ENCODE data around the gene NFE2L2.
"Not testable (repeated sequence)": the region's sequence is repeated elsewhere in the genome, so short reads cannot be mapped to it uniquely, and the experiment has no call there.

NFE2L2 gene

DNA sequence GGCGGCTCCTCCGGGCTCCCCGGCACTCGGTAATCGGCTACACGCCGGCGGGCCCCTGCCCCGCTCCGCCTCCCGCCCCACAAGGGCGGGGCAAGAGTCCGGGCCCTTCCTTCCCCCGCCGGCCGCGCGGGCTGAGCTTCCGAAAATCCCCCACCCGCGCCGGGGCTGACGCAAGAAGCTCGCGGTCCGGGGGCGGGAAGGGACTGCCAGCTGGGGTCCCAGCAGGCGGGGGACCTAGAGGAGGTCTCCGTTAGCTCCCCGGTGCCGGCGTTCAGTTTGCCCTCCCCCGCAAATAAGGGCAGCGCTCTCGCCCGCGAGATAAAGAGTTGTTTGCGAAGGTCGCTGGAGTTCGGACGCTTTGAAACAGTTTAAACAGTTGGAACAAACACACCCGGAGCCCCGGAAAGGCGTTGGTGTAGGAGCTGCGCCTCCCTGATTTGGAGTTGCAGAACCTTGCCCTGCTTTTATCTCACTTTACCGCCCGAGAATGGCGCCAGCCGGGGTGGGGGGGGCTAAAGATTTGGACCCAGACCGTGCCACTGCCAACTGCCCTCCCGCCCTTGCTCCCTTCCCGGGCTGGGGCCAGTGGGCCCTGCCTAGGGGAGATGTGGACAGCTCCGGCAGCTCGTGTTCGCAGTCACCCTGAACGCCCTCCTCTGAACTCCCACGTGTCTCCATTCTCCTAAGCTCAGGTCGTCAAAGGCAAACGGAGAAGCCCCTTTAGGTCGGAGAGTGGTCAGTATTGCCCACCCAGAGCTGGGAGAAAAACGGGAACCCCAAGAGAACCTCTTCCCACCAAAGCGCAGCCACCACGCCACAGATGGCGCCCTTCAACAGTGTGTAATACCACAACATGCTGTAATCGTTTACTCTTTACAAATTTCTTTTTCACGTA lies at the start of gene NFE2L2:
TSS of gene NFE2L2 (minus strand) at position 35 of the 895 bp plus-strand sequence. CDS start 151 bp downstream, outside the sequence.
- peak; percentile 83 for DNase-seq

DNA sequence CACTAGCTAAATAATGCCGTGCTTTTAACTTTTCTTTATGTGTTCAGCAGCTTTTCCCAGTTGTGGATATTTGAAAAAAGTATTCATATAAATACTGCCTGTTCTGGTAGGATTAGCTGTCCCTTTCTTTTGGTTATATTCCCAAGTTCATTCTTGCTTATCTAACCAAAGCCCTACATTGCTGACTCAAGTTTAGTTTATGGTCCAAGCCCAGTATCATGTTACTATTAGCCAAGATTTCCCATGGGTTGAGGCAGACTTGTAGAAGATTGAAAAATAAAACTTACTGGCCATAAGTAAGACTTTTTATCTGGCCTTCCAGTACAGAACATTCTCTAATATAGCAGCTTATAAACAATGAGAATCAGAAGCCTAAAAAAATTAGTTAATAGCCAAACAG lies 49.7 kb upstream of the NFE2L2 start:
- DNase-seq = no peak

DNA sequence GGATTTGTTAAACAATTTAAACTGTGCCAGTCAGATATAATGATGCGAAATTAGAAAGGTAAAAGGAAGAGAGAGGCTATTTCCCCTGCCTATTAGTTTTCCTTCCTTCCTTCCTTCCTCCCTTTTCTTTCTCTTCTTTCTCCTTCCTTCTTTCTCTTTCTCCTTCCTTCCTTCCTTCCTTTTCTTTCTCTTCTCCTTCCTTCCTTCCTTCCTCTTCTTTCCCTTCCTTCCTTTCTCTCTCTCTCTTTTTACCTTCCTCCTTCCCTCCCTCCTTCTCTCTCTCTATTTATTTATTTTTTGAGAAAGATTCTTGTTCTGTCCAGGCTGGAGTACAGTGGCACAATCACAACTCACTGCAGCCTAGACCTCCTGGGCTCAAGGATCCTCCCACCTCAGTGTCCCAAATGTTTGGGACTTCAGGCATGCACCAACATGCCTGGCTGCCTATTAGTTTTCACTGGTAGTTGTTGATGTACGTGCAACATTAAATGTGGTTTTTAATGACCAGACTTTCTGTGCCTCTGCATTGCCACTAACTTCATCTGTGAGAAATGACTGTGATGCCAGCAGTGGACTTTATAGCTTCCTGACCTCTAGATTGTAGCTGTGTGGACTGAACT lies 48.7 kb upstream of the NFE2L2 start:
- no peak for DNase-seq

DNA sequence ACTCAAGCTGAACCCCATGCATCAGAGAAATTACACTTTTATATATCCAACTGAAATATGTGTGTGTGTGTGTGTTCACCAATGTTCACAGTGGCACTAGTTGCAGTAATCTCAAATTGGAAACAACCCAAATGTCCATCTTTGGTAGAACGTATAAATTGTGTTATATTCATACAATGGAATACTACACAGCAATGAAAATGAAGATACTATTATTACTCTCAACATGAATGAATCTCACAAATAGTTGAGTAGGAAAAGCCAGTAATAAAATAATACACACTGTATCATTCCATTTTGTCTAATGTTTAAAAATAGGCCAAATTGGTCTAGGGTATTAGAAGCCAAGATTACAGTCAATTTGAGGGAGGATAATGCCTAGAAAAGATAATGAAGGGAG lies 48.0 kb upstream of the NFE2L2 start:
- DNase-seq = no peak

DNA sequence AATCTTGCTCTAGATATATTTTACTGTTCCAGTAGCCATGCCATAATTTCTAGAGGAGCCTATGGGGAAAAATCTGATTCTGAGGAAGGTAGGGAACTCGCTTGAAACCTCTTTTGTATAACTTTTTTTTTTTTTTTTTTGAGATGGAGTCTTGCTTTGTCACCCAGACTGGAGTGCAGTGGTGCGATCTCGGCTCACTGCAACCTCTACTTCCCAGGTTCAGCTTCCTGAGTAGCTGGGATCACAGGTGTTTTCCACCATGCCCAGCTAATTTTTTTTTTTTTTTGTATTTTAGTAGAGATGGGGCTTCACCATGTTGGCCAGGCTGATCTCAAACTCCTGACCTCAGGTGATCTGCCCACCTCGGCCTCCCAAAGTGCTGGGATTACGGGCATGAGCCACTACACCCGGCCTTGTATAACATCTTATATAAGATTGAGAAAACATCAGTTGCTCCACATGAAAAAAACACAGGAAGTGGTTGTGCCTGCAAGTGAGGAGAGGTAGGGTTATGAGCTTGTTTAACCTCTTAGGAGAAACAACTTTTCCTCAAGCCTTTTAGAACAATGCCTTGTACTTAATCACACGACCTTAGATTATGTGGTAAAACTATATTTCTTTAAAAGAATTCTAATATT lies 45.3 kb upstream of the NFE2L2 start:
- DNase-seq = not testable (repeated sequence)

DNA sequence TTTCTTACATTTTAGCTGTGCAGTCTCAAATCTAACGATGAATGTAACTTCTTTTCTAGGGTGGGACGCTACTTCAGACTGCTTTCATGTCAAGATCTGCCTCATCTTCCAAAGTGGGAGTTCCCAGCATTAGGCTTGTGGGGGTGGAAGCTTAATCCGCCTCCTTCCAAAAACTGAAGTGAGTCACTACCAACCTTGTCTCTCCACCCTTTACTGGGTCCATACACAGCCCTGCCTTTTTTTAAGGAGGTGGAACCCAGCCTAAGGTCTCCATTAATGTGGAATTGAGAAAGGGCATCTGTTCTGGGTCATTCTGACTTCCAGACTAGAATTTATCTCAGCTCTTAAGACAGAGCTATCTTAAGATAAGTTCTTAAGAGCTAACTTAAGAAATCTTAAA lies 42.0 kb upstream of the NFE2L2 start:
- no peak for DNase-seq

DNA sequence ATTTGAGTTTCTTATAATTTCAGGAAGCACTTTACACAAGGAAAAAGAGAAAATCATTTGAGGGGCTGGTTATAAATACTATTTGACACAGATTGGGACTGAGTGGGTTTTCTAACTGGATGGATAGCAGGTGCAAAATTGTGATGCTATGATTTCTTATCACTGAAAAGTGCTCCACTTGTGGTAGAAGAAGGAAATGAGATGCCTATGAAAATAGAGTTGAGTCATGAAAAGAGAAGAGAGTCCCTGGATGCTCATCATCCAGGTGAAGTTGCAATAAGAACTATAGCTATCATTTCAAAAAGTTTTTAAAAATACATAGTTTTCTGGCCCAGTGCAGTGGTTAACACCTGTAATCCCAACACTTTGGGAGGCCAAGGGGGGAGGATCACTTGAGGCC lies 39.4 kb upstream of the NFE2L2 start:
- no peak for DNase-seq

DNA sequence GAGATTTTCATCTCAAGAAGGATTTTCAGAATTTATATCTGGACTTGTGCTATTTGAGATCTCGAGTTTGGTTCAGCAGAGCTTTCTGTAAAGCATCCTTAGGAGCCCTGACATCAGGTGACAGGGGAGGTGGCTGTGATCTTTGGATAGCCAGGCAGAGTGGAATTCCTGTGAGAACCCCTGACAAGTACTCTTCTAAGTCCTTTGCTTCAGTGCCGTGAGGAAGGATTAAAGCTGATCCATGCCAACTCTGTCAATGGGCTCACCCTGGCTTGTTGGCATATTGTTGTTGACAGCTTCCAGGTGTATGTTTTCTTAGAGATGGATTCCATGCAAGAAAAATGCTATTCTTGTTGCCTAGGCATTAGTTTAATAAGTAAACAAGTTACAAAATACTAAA lies 38.0 kb upstream of the NFE2L2 start:
- DNase-seq = no peak

DNA sequence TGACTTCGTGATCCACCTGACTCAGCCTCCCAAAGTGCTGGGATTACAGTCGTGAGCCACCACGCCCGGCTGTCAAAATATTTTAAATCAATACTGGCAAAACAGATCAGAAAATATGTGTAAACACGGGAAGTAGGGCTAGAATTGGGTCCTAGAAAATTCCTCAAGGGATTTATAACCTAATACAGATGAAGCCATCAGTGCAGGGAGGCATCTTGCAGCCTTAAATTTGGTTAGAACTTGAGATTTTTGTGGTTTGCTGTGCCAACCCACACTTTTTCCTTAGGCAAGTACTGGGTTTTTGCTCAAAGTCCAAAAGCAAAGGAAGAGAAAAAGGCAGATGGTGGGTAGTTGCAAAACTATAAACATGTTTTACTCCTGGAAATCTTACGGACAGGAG lies 33.7 kb upstream of the NFE2L2 start:
- no peak for DNase-seq

DNA sequence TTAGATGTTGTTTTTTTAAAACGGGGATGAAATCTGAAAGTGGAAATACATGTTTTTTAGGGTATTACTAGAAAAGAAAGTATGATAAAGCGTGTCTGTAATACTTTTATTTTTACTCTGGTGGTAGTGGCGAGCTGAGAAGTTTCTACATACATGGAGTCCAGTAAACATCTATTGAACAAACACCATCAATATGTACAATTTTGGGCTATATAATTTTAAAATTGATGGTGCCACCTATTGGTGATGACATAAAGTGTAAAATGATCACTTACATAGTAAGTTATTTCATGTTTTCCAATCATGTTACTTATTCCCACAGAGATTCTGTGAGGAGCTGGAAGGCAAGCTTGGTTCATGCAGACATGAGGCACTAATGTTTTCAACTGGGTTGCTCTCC lies 31.5 kb upstream of the NFE2L2 start:
- DNase-seq = peak; percentile 25

DNA sequence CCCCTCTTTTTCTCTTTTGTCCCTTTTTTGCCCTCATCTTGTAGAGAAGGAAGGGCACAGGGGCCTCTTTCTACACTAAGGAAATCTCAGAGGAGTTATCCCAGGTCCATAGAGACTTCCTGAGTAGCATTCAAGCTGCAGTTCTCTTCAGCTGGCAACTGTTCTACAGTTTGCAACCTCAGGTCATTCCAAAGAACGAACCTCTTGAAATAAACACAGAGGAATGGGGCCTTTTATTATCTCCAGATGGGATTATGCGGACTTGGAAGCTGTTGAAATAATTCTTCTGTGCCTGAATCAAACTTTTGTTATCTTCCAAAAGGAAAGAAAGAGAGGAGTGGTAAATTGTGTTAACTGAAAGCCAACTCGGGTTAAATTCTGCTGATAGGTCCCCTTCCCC lies 31.0 kb upstream of the NFE2L2 start:
- DNase-seq = no peak

DNA sequence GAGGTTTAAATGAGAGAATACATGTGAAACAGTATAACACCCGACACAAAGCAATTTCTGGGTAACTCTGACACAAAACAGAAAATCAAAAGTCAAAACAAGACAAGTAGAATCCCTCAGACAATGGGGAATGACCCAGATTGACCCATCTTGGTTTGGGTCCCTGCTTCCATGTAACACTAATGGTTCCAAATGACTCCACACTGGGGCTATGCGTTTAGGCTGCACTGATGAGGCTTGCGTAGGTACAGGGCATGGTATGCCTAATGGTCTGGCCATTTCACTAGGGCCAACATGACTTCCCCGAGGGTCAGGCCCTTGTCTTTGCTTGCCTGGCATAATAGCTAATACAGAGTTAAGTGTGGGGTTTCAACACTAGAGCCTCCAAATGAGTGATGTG lies 27.2 kb upstream of the NFE2L2 start:
- DNase-seq = no peak

DNA sequence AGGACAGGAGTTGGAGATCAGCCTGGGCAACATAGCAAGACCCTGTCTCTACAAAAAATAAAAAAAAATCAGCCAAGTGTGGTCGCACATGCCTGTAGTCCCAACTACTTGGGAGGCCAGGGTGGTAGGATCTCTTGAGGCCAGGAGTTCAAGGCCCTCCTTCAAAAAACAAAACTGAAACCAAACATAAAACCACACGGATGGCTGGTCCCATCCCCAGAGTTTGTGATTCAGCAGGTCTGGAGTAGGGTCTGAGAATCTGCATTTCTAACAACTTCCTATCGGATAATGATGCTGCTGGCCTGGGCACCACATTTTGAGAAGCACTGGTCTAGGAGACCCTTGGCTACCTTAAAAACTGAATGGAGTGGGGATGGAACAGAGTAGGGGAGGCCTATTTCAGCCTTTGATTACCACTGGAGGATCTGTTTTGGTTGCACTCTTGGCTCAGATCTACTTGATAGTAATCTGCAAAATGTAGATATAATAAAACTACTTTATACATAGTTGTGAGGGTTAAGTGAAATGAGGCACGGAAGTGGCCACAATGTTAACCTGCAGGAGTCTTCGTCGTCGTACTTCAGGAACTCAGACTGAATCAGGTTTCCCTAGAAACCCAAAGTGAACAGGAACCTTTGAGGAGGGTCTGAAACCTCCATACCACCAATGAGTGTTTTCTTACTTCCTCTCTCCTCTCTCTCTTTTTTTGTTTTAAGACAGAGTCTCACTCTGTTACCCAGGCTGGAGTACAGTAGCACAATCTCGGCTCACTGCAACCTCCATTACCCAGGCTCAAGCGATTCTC lies 25.5 kb upstream of the NFE2L2 start:
- no peak for DNase-seq

DNA sequence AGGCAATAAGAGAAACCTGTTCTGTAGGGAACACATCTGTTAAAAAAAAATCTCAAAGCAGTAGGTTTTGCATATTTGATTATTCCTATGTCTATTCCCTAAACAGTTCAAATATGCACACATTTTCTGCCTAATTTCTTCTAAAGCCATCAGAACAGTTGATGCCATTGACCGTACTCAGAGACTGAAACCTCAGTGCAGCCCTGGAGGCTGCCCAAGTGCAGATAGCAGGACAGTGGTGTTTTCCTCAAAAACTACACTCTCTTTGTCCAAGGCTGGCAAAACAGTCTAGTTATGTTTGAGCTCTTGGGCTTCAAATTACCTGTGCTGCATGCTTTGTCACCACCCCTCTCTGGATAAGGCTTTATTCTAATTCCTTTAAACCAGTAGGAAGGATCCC lies 23.3 kb upstream of the NFE2L2 start:
- DNase-seq = no peak

DNA sequence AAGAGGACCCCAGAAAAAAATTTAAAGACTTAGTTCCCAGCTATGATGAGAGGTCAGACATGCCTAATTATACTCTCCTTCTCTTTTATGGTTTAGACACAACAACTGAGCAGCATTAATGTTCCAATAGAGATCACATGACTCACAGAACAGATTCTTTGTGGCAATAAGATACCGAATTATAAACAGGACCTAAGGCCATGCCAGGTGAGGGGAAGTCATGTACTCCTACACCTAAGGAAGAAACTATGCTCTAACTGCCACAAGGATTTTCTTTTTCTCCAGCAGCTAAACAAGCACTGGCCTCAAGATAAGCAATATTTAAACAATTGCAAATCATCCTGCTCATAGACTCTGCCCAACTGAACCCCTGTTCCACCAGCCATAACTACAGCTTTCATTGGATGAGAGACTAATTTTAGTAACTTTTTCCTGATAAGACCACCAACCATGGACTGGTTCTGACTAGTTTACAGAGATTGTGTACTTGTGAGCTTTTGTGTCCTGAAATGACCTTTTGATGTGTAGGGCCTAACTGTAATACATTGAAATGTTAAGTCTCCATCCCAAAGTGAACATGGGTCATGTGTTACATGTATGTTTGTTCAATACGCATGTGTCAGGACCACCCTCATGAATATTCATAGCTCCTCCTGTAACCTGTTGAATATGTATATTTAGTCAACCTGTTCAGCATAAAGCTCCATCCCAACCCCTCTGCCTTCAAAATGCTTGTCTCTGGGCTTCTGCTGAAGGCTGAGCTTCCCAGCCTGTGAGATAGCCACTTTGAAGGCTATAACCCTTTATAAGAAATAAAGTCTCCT lies 21.6 kb upstream of the NFE2L2 start:
- DNase-seq = no peak

DNA sequence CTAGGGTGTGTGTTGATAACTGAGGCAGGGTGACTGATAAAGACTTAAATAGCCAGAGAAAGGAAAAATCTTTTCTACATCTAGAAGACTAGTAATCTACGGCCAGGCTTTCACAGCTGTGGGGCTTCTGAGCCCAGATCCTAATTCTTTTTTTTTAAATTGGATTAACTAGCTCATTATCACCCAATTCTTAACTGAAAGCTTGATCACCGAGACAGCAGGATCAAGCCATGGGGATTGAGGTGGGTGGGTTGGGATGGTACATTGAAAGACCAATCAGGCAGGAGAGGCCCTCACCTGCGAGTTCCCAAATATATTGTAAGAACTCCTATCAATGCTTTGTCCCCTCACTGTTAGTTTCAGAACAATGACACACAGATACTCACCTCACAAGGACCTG lies 20.0 kb upstream of the NFE2L2 start:
- DNase-seq = no peak

DNA sequence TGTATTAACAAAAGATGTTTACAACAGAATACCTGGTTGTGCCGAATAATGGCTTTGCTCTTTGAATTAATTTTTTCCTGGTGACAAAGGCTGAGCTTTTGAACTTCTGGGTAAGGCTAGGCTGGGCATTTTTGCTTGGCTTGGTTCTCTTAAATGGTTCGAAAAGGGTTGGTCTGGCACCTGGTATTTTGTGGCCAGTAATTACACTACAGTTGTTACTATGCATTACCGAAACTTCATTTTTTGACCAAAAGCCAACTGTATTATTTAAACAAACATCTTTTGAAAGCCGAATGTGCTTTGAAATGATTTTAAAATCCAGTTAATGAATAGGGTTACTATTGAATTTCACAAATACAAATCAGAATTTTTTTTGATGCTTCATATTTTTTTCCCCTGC lies 19.4 kb upstream of the NFE2L2 start:
- DNase-seq = no peak

DNA sequence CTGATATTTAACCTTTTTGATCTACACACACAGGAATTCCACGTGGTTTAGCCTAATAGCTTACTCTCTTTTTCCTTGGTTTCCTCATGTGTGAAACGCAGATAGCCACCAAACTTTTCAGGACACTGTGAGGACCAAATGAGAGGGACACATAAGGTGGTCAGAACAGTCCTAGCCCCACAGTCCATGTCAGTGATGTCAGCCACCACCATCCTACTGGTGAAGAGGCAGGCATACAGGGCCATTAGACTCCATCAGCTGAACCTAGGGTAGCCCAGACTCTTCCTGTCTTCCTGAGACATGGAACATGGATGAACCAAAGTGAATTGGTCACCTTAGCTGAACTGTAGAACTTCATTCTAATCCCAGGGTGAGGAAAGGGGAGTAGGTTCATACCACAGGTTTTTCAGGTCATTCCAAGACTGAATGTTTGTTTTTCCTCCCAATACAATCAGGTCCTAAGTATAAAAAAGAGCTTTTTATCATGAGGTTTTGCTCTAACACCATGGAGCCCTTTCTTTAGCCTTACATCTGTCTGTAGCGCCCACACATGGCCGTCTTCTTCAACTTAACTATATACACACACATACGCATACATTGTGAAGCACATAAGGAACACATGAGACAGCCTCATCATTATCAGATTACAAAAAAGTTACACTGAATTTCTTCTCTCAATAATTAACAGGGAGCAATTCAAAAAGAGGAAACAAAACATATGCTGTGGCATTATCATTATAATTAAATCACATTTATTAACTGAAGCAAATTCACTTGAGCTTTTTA lies 18.5 kb upstream of the NFE2L2 start:
- DNase-seq = no peak

DNA sequence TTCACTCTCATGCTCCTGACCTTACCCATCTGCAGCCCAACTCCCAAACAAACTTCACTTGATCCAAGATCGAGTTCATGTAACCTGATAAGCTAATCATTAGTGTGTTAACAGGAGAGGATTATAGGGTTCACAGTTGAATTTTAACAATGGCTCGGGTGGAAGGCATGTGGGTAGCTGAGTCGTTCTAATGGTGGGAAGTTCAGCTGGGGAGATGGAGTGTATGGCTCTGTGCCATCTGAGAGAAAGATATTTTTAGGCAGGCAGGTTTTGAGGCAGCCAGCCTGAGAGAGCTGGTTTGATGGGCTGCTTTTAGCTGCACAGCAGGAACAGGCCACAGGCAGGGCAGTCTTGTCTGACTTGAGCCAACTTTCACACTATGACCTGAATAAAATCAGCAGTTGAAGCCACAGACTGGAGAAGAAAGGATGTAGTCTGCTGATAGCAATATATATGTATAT lies 17.7 kb upstream of the NFE2L2 start:
- DNase-seq = no peak

DNA sequence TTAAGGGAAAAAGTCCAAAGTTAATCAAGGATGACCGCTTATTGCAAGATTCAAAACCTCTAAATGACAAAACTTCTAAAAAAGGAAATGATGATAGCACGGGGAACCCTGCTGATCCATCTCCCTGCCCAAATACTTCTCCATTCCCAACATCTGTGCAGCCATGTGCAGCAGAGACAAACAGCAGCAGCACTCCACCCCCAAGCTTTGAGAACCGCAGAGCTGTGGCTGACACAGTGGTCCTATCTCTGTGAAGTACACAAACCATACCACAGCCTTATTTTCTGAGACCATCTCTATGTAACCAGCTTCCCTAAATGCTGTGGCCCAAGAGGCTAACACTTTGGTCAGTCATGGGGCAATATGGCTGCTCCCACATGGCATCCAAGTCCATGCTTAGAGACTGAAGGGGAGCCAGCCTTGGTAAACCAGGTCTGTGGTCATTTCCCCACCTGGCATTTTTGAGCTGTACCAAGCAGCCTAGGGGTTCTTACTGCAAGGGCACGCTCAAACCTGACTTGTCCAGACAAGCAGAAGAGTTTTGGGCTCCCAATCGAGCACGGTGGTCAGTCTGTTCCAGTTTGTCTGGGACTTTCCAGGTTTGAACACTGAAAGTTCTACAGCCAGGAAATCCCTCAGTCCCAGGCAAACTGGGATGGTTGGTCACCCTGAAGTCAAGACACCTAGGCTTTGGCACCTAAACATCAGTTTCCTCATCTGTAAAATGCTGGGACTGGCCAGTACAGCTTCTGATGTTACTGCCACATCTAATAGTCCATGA lies 17.1 kb upstream of the NFE2L2 start:
- no peak for DNase-seq

DNA sequence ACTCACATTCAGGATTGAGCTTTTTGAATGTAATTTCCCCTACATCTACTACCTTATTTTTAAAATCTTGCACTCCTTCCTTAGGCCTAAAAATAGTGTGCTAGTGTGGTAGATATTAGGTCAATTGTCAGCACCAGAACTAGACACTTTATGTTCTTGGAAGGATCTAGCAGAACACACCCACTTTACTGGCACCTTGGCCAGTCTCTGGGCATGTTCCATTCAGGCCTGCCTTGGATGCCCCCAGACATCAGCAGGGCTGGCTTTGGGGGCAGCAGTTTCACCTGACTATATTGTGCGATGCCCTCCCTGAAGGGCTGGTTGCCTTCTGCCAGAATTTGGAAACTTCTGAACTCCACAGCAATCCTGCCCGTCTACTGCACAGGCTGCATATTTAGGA lies 15.3 kb upstream of the NFE2L2 start:
- DNase-seq = no peak

Data from NCI-H446 treated with DMSO at 0.1 percent for 48 hours (cell line).